H1 (cell line): ENCODE measurements around the gene CA9. TPM values are rescaled to one million over a fixed set of nuclear protein-coding genes. Genes with fewer than 3 reads are reported as not detected.

Experiments used
- CEBPB ChIP-seq: IDR thresholded peaks from 2 replicates; pipeline ENCODE4 v1.6.1; 2012; ENCODE audit warnings: low read depth, low read length
- NANOG ChIP-seq: IDR thresholded peaks from 2 replicates; pipeline ENCODE4 v1.6.1; 2011; ENCODE audit warnings: low read length, low read depth, mild to moderate bottlenecking, inconsistent platforms; ENCODE audit not compliant: insufficient read depth, poor library complexity, severe bottlenecking
- PHF8 ChIP-seq: fragments of 200-600 bp; sonication (generic); conservative IDR thresholded peaks from 2 replicates; pipeline ENCODE4 v1.7.1; 2012; ENCODE audit warnings: low read depth, mild to moderate bottlenecking, inconsistent platforms, low read length, moderate library complexity
- POLR2A ChIP-seq, 2 experiments: IDR thresholded peaks; 1 replicate in 1 of 2; 2 replicates in 1 of 2; pipeline ENCODE4 v1.6.1; 2011; ENCODE audit warnings: low read depth in 2 of 2, low read length in 2 of 2, mild to moderate bottlenecking in 2 of 2; ENCODE audit errors: control extremely low read depth in 1 of 2
- POLR2AphosphoS5 ChIP-seq: IDR thresholded peaks from 2 replicates; pipeline ENCODE4 v1.6.1; 2011; ENCODE audit warnings: low read depth, low read length
- RAD21 ChIP-seq, 2 experiments: IDR thresholded peaks in 1 of 2; conservative IDR thresholded peaks in 1 of 2; 2 replicates each; pipeline ENCODE4 v1.6.1; 2011; ENCODE audit warnings: low read depth in 2 of 2, low read length in 2 of 2, improper control_type of control experiment in 1 of 2, inconsistent platforms in 1 of 2, mild to moderate bottlenecking in 1 of 2, moderate library complexity in 1 of 2
- RNF2 ChIP-seq: fragments of 200-900, 300-1000 bp; sonication (generic); IDR thresholded peaks from 2 replicates; pipeline ENCODE4 v1.7.1; 2016; ENCODE audit warnings: borderline replicate concordance, low read depth, mild to moderate bottlenecking, antibody characterized with exemption, low read length; ENCODE audit not compliant: poor library complexity, severe bottlenecking; ENCODE audit errors: missing control alignments
- SIN3A ChIP-seq, 2 experiments: IDR thresholded peaks in 1 of 2; conservative IDR thresholded peaks in 1 of 2; 2 replicates each; pipeline ENCODE4 v1.6.1; 2011 to 2012; ENCODE audit warnings: low read length in 2 of 2, improper control_type of control experiment in 1 of 2, low read depth in 1 of 2, mild to moderate bottlenecking in 1 of 2
- TCF12 ChIP-seq: IDR thresholded peaks from 2 replicates; pipeline ENCODE4 v1.6.1; 2011; ENCODE audit warnings: low read depth, mild to moderate bottlenecking, low read length
- polyA plus RNA-seq, 7 experiments: library from polyadenylated mRNA; depleted of rRNA in 3 of 7; stranded (reverse) in 5 of 7; unstranded in 2 of 7; fragments of >200 nt in 5 of 7; fragments of 200-250 nt in 2 of 7; gene quantifications; 1 replicate in 5 of 7; 2 replicates in 1 of 7; 4 replicates in 1 of 7; pipeline versions ENCODE4 v1.2.1 to v1.2.3, GENCODE V29; 2011 to 2013; ENCODE audit warnings: missing spikeins in 2 of 7, mixed read lengths in 2 of 7
- total RNA-seq: library from RNA; stranded (reverse); fragmentation: NEBNext Ultra II Directional; extraction: Animal tissue kit (Norgen Biotek cat#: 25700); gene quantifications from 2 replicates; pipeline ENCODE4 v1.2.1, GENCODE V29; 2021
- TF ChIP-seq, protein P1 (sequence below): IDR thresholded peaks from 2 replicates; pipeline ENCODE4 v1.6.1; 2012; ENCODE audit warnings: inconsistent platforms
- TF ChIP-seq, protein P2 (sequence below), 3 experiments: IDR thresholded peaks; 1 replicate in 2 of 3; 2 replicates in 1 of 3; pipeline versions ENCODE4 v1.5.1 to v1.6.1; 2011; ENCODE audit warnings: low read length in 3 of 3, mild to moderate bottlenecking in 3 of 3, inconsistent platforms in 2 of 3, low read depth in 1 of 3, moderate library complexity in 1 of 3; ENCODE audit not compliant: insufficient read depth in 1 of 3; ENCODE audit errors: control extremely low read depth in 1 of 3
- TF ChIP-seq, protein P3 (sequence below): IDR thresholded peaks from 2 replicates; pipeline ENCODE4 v1.6.1; 2011; ENCODE audit warnings: low read depth, mild to moderate bottlenecking, low read length; ENCODE audit not compliant: insufficient read depth

The CA9 gene
- total and polyA plus RNA-seq, 2 of the 8 experiments (the other 6 are each of a cell fraction or from before 2014, with no cell fraction given), result 1.3 to 1.8 TPM

DNA sequence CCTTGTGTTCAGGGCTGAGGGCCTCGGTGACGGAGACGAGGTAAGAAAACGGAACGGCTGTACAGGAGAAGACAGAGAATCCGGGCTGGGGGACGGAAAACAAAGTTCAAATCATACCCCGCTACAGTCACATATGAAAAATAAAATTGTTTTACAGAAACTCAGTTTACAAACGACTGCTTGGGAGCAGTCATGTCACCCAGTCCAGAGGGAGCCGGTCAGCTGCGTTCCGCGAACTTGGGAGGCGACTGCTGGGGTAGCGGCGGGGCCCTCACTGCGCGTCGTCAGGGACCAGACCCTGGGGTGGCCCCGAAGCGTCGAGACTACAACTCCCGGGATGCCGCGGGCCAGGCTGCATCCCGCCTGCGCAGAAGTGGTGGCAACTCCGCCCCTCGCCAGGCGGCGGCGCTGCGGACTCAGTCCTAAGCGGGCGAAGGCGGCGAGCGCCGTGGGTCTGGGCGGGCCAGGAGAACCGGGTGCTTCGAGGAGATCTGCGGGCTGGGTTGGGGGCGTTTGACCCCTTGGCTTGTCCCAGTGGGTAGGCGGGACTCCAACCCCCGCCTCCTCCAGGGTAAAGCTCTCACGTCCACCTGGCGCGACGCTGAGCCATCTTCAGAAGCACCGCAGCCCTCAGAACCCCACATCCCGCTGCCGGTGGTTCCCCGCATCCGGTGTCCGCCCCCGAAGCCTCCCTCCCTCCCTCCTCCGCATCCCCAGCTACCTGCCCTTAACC lies 27.0 kb upstream of the CA9 start (continued):
- TF ChIP-seq, protein P1, sequence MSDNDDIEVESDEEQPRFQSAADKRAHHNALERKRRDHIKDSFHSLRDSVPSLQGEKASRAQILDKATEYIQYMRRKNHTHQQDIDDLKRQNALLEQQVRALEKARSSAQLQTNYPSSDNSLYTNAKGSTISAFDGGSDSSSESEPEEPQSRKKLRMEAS, result peak; percentile 56; the same call in 1 of the 2 replicates
- TF ChIP-seq POLR2A (IDR thresholded peaks at IDR 0.05; ENCODE audit: control extremely low read depth in 1 of 2, low read depth in 2 of 2, low read length in 2 of 2) (peak in 1 of 2 experiments; percentile 66; a peak in 1 of 3 replicates), PHF8 (peak; percentile 76), RAD21 (IDR thresholded peaks at IDR 0.05 in 1 of 2, conservative IDR thresholded peaks at IDR 0.05 in 1 of 2; ENCODE audit: low read depth in 2 of 2, low read length in 2 of 2) (peak; percentile 77 to 84), POLR2AphosphoS5 (peak; percentile 39; the same call in 1 of the 2 replicates), SIN3A (conservative IDR thresholded peaks at IDR 0.05 in 1 of 2, IDR thresholded peaks at IDR 0.05 in 1 of 2; ENCODE audit: low read depth in 1 of 2, low read length in 2 of 2) (peak in 1 of 2 experiments; percentile 69; a peak in 1 of 4 replicates), RNF2 (no peak), NANOG (peak; percentile 34), TCF12 (0 out of 2 replicates have a peak, but pooled peaks have one; percentile 41), CEBPB (no peak)
- TF ChIP-seq, protein P2, sequence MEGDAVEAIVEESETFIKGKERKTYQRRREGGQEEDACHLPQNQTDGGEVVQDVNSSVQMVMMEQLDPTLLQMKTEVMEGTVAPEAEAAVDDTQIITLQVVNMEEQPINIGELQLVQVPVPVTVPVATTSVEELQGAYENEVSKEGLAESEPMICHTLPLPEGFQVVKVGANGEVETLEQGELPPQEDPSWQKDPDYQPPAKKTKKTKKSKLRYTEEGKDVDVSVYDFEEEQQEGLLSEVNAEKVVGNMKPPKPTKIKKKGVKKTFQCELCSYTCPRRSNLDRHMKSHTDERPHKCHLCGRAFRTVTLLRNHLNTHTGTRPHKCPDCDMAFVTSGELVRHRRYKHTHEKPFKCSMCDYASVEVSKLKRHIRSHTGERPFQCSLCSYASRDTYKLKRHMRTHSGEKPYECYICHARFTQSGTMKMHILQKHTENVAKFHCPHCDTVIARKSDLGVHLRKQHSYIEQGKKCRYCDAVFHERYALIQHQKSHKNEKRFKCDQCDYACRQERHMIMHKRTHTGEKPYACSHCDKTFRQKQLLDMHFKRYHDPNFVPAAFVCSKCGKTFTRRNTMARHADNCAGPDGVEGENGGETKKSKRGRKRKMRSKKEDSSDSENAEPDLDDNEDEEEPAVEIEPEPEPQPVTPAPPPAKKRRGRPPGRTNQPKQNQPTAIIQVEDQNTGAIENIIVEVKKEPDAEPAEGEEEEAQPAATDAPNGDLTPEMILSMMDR (IDR thresholded peaks at IDR 0.05; ENCODE audit: control extremely low read depth in 1 of 3, insufficient read depth in 1 of 3, low read depth in 1 of 3, low read length in 3 of 3), result peak; percentile 89 to 98 (median 93)
- TF ChIP-seq, protein P3, sequence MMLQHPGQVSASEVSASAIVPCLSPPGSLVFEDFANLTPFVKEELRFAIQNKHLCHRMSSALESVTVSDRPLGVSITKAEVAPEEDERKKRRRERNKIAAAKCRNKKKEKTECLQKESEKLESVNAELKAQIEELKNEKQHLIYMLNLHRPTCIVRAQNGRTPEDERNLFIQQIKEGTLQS, result 0 out of 2 replicates have a peak, but pooled peaks have one; percentile 51
